Caco-2 (cell line): Measurements from ENCODE around the gene ARHGAP5. TPM values are rescaled to one million over a fixed set of nuclear protein-coding genes. Genes with fewer than 3 reads are reported as not detected.

Experiments
- BruUV-seq: library from RNA; stranded (reverse); fragments of 400-500 nt; replicated peaks from 2 replicates; lab custom pipeline; 2021; lab: Mats Ljungman, UMichigan
- CTCF ChIA-PET: fragments of 300-600 bp; sonication (Branson Sonifier 250); formaldehyde crosslinking; loops from one replicate; lab custom pipeline; 2022; ENCODE audit warnings: antibody characterized with exemption; lab: Charles Lee
- POLR2A ChIA-PET: fragments of 300-600 bp; sonication (Branson Sonifier 250); formaldehyde crosslinking; loops from one replicate; lab custom pipeline; 2022; ENCODE audit warnings: antibody characterized with exemption; lab: Charles Lee
- DNase-seq, 2 experiments: peaks; one replicate each; pipeline versions ENCODE4 v3.0.0 to v3.0.0-alpha.2; 2020 to 2022
- H3K27me3 ChIP-seq: replicated peaks from 2 replicates; pipeline ENCODE4 v1.6.0; 2011; ENCODE audit warnings: low read length; ENCODE audit not compliant: control insufficient read depth, insufficient read depth
- H3K36me3 ChIP-seq: 2 replicates; pipeline ENCODE4 v1.5.1; 2011; ENCODE audit warnings: low read length; ENCODE audit not compliant: control insufficient read depth, insufficient read depth
- H3K4me1 ChIP-seq: fragments of 250-450 bp; sonication (Bioruptor Pico); 2 replicates; pipeline ENCODE4 v1.5.1; 2020; ENCODE audit warnings: mild to moderate bottlenecking
- H3K4me3 ChIP-seq: 2 replicates; pipeline ENCODE4 v1.5.1; 2011; ENCODE audit warnings: low read depth, mild to moderate bottlenecking, control low read depth, low read length
- H3K9me3 ChIP-seq: fragments of 250-450 bp; sonication (Bioruptor Pico); 2 replicates; pipeline ENCODE4 v1.5.1; 2020; ENCODE audit warnings: mild to moderate bottlenecking, moderate library complexity
- H3K27ac Mint-ChIP-seq: one replicate; pipeline ENCODE4 v1.8.0; 2022; ENCODE audit warnings: mixed read lengths; ENCODE audit not compliant: unreplicated experiment
- H3K27me3 Mint-ChIP-seq: one replicate; pipeline ENCODE4 v1.8.0; 2022; ENCODE audit warnings: mixed read lengths; ENCODE audit not compliant: insufficient read depth, unreplicated experiment
- H3K36me3 Mint-ChIP-seq: one replicate; pipeline ENCODE4 v1.8.0; 2022; ENCODE audit warnings: mild to moderate bottlenecking, mixed read lengths; ENCODE audit not compliant: insufficient read depth, unreplicated experiment
- H3K4me1 Mint-ChIP-seq: one replicate; pipeline ENCODE4 v1.8.0; 2022; ENCODE audit warnings: low read depth, mixed read lengths; ENCODE audit not compliant: unreplicated experiment
- H3K4me3 Mint-ChIP-seq: one replicate; pipeline ENCODE4 v1.8.0; 2022; ENCODE audit warnings: mild to moderate bottlenecking, moderate library complexity, mixed read lengths; ENCODE audit not compliant: unreplicated experiment
- H3K9me3 Mint-ChIP-seq: one replicate; pipeline ENCODE4 v1.8.0; 2022; ENCODE audit warnings: mixed read lengths; ENCODE audit not compliant: unreplicated experiment
- intact Hi-C: fragments of 100-400 bp; cut with micrococcal nuclease; formaldehyde crosslinking; loops from one replicate; pipeline ENCODE4 v1.10.0; 2022; ENCODE audit not compliant: unreplicated experiment
- total RNA-seq: library from RNA; stranded (reverse); gene quantifications from 2 replicates; pipeline ENCODE4 v1.2.3, GENCODE V29; 2022
- TF ChIP-seq, protein P1 (sequence below), 2 experiments: fragments of 200-600 bp in 1 of 2; IDR thresholded peaks; 1 replicate in 1 of 2; 2 replicates in 1 of 2; pipeline versions ENCODE4 v1.5.1 to v1.8.0; 2011 to 2022; ENCODE audit warnings: antibody characterized with exemption in 1 of 2, control low read depth in 1 of 2, inconsistent platforms in 1 of 2, low read depth in 1 of 2, low read length in 1 of 2, mild to moderate bottlenecking in 1 of 2, moderate library complexity in 1 of 2; ENCODE audit not compliant: insufficient read depth in 1 of 2, severe bottlenecking in 1 of 2, unreplicated experiment in 1 of 2

ARHGAP5 gene
- total RNA-seq, 1 experiment from 2014 or later, result 165 TPM

DNA sequence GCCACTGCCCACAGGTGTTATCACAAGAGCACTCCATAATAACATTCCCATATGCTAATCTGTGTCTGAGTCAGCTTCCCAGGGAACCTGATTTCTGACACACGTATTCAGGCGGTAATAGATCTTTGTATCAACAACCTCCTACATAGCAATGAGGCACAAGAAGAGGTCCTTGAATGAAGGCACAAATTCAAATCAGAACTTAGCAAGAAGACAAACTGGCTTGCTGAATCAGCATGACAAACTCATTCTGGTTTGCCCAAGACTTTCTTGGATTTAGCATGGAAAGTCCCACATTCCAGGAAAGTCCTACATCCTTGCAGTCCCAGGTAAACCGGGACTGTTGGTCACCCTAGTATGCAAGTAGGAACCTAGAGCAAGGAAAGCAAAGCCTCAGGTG, 90.8 kb downstream of the ARHGAP5 start:
- Mint-ChIP-seq H3K27ac (no peak overlapping the region), H3K9me3 (no peaks in the 10 kb centered on the region), H3K36me3 (peaks cover 12% of the 10 kb centered on the region), H3K27me3 (no peaks in the 10 kb centered on the region), H3K4me1 (no peaks in the 10 kb centered on the region), H3K4me3 (no peak overlapping the region)
- ChIA-PET POLR2A (no interaction called here), CTCF (no interaction called here)
- TF ChIP-seq, protein P1, sequence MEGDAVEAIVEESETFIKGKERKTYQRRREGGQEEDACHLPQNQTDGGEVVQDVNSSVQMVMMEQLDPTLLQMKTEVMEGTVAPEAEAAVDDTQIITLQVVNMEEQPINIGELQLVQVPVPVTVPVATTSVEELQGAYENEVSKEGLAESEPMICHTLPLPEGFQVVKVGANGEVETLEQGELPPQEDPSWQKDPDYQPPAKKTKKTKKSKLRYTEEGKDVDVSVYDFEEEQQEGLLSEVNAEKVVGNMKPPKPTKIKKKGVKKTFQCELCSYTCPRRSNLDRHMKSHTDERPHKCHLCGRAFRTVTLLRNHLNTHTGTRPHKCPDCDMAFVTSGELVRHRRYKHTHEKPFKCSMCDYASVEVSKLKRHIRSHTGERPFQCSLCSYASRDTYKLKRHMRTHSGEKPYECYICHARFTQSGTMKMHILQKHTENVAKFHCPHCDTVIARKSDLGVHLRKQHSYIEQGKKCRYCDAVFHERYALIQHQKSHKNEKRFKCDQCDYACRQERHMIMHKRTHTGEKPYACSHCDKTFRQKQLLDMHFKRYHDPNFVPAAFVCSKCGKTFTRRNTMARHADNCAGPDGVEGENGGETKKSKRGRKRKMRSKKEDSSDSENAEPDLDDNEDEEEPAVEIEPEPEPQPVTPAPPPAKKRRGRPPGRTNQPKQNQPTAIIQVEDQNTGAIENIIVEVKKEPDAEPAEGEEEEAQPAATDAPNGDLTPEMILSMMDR (IDR thresholded peaks at IDR 0.05; ENCODE audit: insufficient read depth in 1 of 2, low read depth in 1 of 2, low read length in 1 of 2, severe bottlenecking in 1 of 2, unreplicated experiment in 1 of 2), result no peak
- Histone ChIP-seq H3K4me1 (no peaks in the 10 kb centered on the region), H3K27me3 (no peaks in the 10 kb centered on the region), H3K9me3 (no peaks in the 10 kb centered on the region), H3K4me3 (no peak overlapping the region), H3K36me3 (no peaks in the 10 kb centered on the region)
- intact Hi-C loops, result no loop called here
- DNase-seq, result no peak
- no TSS peak for BruUV-seq

DNA sequence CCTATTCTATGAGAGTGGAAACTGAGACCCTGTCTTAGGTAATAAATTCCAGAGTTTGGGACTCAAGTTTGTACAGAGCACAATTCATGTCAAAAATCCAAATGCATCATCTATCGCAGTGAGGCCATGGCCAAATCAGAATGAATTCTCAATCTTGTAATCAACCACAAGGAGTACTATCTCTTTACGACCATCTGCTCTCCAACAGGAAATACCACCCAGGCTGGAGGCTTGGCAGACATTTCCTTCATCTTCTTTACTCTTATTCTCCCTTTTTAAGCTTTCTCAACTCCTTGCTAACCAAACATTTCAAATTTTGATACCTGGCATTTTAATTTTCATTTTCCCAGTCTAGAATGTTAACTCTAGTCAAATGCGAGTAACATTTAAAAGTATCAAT, 92.1 kb downstream of the ARHGAP5 start:
- Histone ChIP-seq H3K27me3 (no peaks in the 10 kb centered on the region), H3K4me1 (no peaks in the 10 kb centered on the region), H3K36me3 (no peaks in the 10 kb centered on the region), H3K9me3 (no peaks in the 10 kb centered on the region), H3K4me3 (no peak overlapping the region)
- no peak for DNase-seq
- H3K4me3 Mint-ChIP-seq, result no peak overlapping the region
- TF ChIP-seq, protein P1 (IDR thresholded peaks at IDR 0.05; ENCODE audit: insufficient read depth in 1 of 2, low read depth in 1 of 2, low read length in 1 of 2, severe bottlenecking in 1 of 2, unreplicated experiment in 1 of 2), result no peak
- no TSS peak for BruUV-seq
- intact Hi-C loops, result no loop called here
- H3K27ac Mint-ChIP-seq, result no peak overlapping the region
- H3K36me3 Mint-ChIP-seq, result peaks cover 7% of the 10 kb centered on the region
- CTCF ChIA-PET, result no interaction called here
- POLR2A ChIA-PET, result no interaction called here
- H3K4me1 Mint-ChIP-seq, result no peaks in the 10 kb centered on the region
- no peaks in the 10 kb centered on the region for H3K27me3 Mint-ChIP-seq
- no peaks in the 10 kb centered on the region for H3K9me3 Mint-ChIP-seq

DNA sequence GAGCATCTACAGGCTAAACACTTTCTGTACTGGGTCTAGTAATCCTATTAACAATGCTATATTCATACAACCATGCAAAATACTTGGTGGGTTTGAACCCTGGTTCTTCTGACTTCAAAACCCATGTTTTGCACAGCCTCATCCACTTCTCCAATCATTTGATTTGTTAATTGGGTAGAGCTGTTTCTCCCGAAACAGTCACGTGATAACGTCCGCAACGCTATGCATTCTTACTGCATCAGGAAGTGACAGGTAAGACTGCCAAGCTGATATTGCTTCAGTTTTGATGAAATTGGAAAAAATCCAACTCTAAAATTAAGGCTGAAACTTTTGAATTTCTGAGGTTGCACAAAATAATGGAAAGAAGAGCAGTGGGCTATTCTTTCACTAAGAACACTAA, 94.4 kb downstream of the ARHGAP5 start:
- H3K9me3 Mint-ChIP-seq, result no peaks in the 10 kb centered on the region
- ChIA-PET CTCF (no interaction called here), POLR2A (no interaction called here)
- BruUV-seq, result no TSS peak
- H3K27me3 Mint-ChIP-seq, result no peaks in the 10 kb centered on the region
- TF ChIP-seq, protein P1 (IDR thresholded peaks at IDR 0.05; ENCODE audit: insufficient read depth in 1 of 2, low read depth in 1 of 2, low read length in 1 of 2, severe bottlenecking in 1 of 2, unreplicated experiment in 1 of 2), result no peak
- H3K4me1 ChIP-seq, result no peaks in the 10 kb centered on the region
- intact Hi-C loops, result no loop called here
- H3K36me3 Mint-ChIP-seq, result no peaks in the 10 kb centered on the region
- H3K27me3 ChIP-seq, result no peaks in the 10 kb centered on the region
- H3K4me3 ChIP-seq, result peak overlapping the region; percentile 5
- H3K4me1 Mint-ChIP-seq, result no peaks in the 10 kb centered on the region
- H3K27ac Mint-ChIP-seq, result no peak overlapping the region
- H3K4me3 Mint-ChIP-seq, result peak overlapping the region; percentile 62
- no peaks in the 10 kb centered on the region for H3K9me3 ChIP-seq
- H3K36me3 ChIP-seq, result no peaks in the 10 kb centered on the region
- DNase-seq, result no peak
